NCI-H345 treated with DMSO at 0.1 percent for 48 hours (cell line): ENCODE results near the gene RNF150.

Experiments
- DNase-seq: peaks from one replicate; lab custom pipeline; 2025; ENCODE audit not compliant: unreplicated experiment; lab: John Stamatoyannopoulos, UW

RNF150 gene

GRCh38 chr4:141132072-141132708 lies 1.1 kb downstream of the RNF150 start:
- DNase-seq: no peak

- DNase-seq: no peak
Observed at GRCh38 chr4:141131723-141132071, 1.6 kb downstream of the RNF150 start.

- no peak for DNase-seq
Observed at GRCh38 chr4:141130947-141131605, 2.2 kb downstream of the RNF150 start.

- DNase-seq: no peak
Observed at GRCh38 chr4:141127884-141128283, 5.4 kb downstream of the RNF150 start.

GRCh38 chr4:141126769-141127168 lies 6.5 kb downstream of the RNF150 start:
- DNase-seq: no peak

- no peak for DNase-seq
Observed at GRCh38 chr4:141124224-141124623, 9.0 kb downstream of the RNF150 start.

- no peak for DNase-seq
Observed at GRCh38 chr4:141121768-141122454, 11.4 kb downstream of the RNF150 start.

GRCh38 chr4:141121101-141121500 lies 12.2 kb downstream of the RNF150 start:
- DNase-seq: no peak

GRCh38 chr4:141120036-141120593 lies 13.2 kb downstream of the RNF150 start:
- no peak for DNase-seq

GRCh38 chr4:141119071-141119470 lies 14.2 kb downstream of the RNF150 start:
- DNase-seq: no peak

GRCh38 chr4:141118381-141118780 lies 14.9 kb downstream of the RNF150 start:
- DNase-seq: no peak

GRCh38 chr4:141117935-141118334 lies 15.3 kb downstream of the RNF150 start:
- DNase-seq: no peak

GRCh38 chr4:141109983-141110382 lies 23.3 kb downstream of the RNF150 start:
- DNase-seq: no peak

- no peak for DNase-seq
Observed at GRCh38 chr4:141107927-141108326, 25.3 kb downstream of the RNF150 start.

- no peak for DNase-seq
Observed at GRCh38 chr4:141102367-141102766, 30.9 kb downstream of the RNF150 start.

- no peak for DNase-seq
Observed at GRCh38 chr4:141101511-141101910, 31.8 kb downstream of the RNF150 start.

GRCh38 chr4:141099326-141099725 lies 33.9 kb downstream of the RNF150 start:
- DNase-seq: no peak

- no peak for DNase-seq
Observed at GRCh38 chr4:141098163-141098562, 35.1 kb downstream of the RNF150 start.

- no peak for DNase-seq
Observed at GRCh38 chr4:141090473-141090872, 42.8 kb downstream of the RNF150 start.

GRCh38 chr4:141081921-141082395 lies 51.3 kb downstream of the RNF150 start:
- peak; percentile 13 for DNase-seq

GRCh38 chr4:141080668-141081067 lies 52.6 kb downstream of the RNF150 start:
- DNase-seq: no peak

- no peak for DNase-seq
Observed at GRCh38 chr4:141079393-141079930, 53.8 kb downstream of the RNF150 start.
